Muscle of leg (tissue), 9 donors: ENCODE measurements around the gene CCDC107. TPM values are rescaled to one million over a fixed set of nuclear protein-coding genes. Genes with fewer than 3 reads are reported as not detected.

Source experiments
- polyA plus RNA-seq, 8 donors: library from polyadenylated mRNA; unstranded; fragments of 120-200 nt; gene quantifications; one replicate each; pipeline versions ENCODE4 v1.2.1 to v1.2.3, GENCODE V29; 2013; ENCODE audit warnings: inconsistent platforms in 1 of 8, low replicate concordance in 1 of 8; ENCODE audit not compliant: insufficient read length in 8 of 8, insufficient read depth in 1 of 8
- total RNA-seq: library from RNA; stranded (reverse); fragments of 120-200 nt; gene quantifications from one replicate; pipeline ENCODE4 v1.2.4, GENCODE V29; 2013

The CCDC107 gene
- total and polyA plus RNA-seq, 9 donors, result 14.4 to 23.6 (median 17.3) TPM

Other genes with a start within 250 kb of the CCDC107 start
- 33.7 TPM for gene RUSC2, start 168.2 kb upstream of the CCDC107 start, total RNA-seq
- gene RUSC2, start 168.2 kb upstream of the CCDC107 start, polyA plus RNA-seq, result 10 to 100 TPM; 53.1 to 72.4 (median 62.0) TPM
- 12.8 TPM for gene TESK1, start 53.0 kb upstream of the CCDC107 start, total RNA-seq
- 10 to 100 TPM; 29.2 to 47.3 (median 39.9) TPM for gene TESK1, start 53.0 kb upstream of the CCDC107 start, polyA plus RNA-seq
- gene CD72, start 39.9 kb upstream of the CCDC107 start, total RNA-seq, result 1.6 TPM
- gene CD72, start 39.9 kb upstream of the CCDC107 start, polyA plus RNA-seq, result 1 to 10 TPM; 1.2 to 2.9 (median 1.8) TPM
- gene SIT1, start 7.4 kb upstream of the CCDC107 start, total RNA-seq, result 0.09 TPM
- gene SIT1, start 7.4 kb upstream of the CCDC107 start, polyA plus RNA-seq, result 1 to 10 TPM in 1 of 8 donors, under 1 TPM in 4, not detected in 3; 0.09 to 1.7 (median 0.27) TPM
- gene RMRP, start 273 bp upstream of the CCDC107 start, total RNA-seq, result 19,485 TPM
- not detected for gene RMRP, start 273 bp upstream of the CCDC107 start, polyA plus RNA-seq
- 1.4 TPM for gene ARHGEF39, start 6.9 kb downstream of the CCDC107 start, total RNA-seq
- gene ARHGEF39, start 6.9 kb downstream of the CCDC107 start, polyA plus RNA-seq, result 1 to 10 TPM; 3.9 to 7.7 (median 5.6) TPM
- 0.49 TPM for gene CA9, start 15.6 kb downstream of the CCDC107 start, total RNA-seq
- gene CA9, start 15.6 kb downstream of the CCDC107 start, polyA plus RNA-seq, result 1 to 10 TPM in 2 of 8 donors, under 1 TPM in 6; 0.52 to 2.4 (median 0.71) TPM
- 5,909 TPM for gene TPM2, start 31.6 kb downstream of the CCDC107 start, total RNA-seq
- gene TPM2, start 31.6 kb downstream of the CCDC107 start, polyA plus RNA-seq, result 1,000 to 10,000 TPM; 4,794 to 8,701 (median 8,114) TPM
- 78.0 TPM for gene TLN1, start 73.9 kb downstream of the CCDC107 start, total RNA-seq
- 100 to 1,000 TPM in 7 of 8 donors, 10 to 100 TPM in 1; 90.7 to 133 (median 118) TPM for gene TLN1, start 73.9 kb downstream of the CCDC107 start, polyA plus RNA-seq
- gene CREB3, start 74.4 kb downstream of the CCDC107 start, total RNA-seq, result 27.0 TPM
- 10 to 100 TPM; 23.5 to 30.7 (median 26.4) TPM for gene CREB3, start 74.4 kb downstream of the CCDC107 start, polyA plus RNA-seq
- 42.9 TPM for gene GBA2, start 90.9 kb downstream of the CCDC107 start, total RNA-seq
- gene GBA2, start 90.9 kb downstream of the CCDC107 start, polyA plus RNA-seq, result 10 to 100 TPM; 44.7 to 82.5 (median 62.0) TPM
- 11.4 TPM for gene RGP1, start 91.0 kb downstream of the CCDC107 start, total RNA-seq
- gene RGP1, start 91.0 kb downstream of the CCDC107 start, polyA plus RNA-seq, result 10 to 100 TPM; 15.5 to 23.6 (median 19.7) TPM
- 0.18 TPM for gene MSMP, start 96.0 kb downstream of the CCDC107 start, total RNA-seq
- gene MSMP, start 96.0 kb downstream of the CCDC107 start, polyA plus RNA-seq, result under 1 TPM in 2 of 8 donors, not detected in 6; 0.42 to 0.50 TPM
- 16.8 TPM for gene NPR2, start 133.3 kb downstream of the CCDC107 start, total RNA-seq
- 10 to 100 TPM; 21.6 to 37.3 (median 27.1) TPM for gene NPR2, start 133.3 kb downstream of the CCDC107 start, polyA plus RNA-seq
- gene SPAG8, start 154.0 kb downstream of the CCDC107 start, total RNA-seq, result 1.5 TPM
- 1 to 10 TPM; 1.3 to 3.1 (median 2.1) TPM for gene SPAG8, start 154.0 kb downstream of the CCDC107 start, polyA plus RNA-seq
- 33.6 TPM for gene HINT2, start 156.8 kb downstream of the CCDC107 start, total RNA-seq
- 10 to 100 TPM; 24.5 to 35.6 (median 30.0) TPM for gene HINT2, start 156.8 kb downstream of the CCDC107 start, polyA plus RNA-seq
- not detected for gene FAM221B, start 170.4 kb downstream of the CCDC107 start, total RNA-seq
- under 1 TPM; 0.08 to 0.26 (median 0.20) TPM for gene FAM221B, start 170.4 kb downstream of the CCDC107 start, polyA plus RNA-seq
- gene TMEM8B, start 170.9 kb downstream of the CCDC107 start, total RNA-seq, result 5.1 TPM
- 10 to 100 TPM; 12.8 to 22.3 (median 18.0) TPM for gene TMEM8B, start 170.9 kb downstream of the CCDC107 start, polyA plus RNA-seq
- not detected for gene OR13J1, start 212.1 kb downstream of the CCDC107 start, total RNA-seq
- gene OR13J1, start 212.1 kb downstream of the CCDC107 start, polyA plus RNA-seq, result under 1 TPM in 5 of 8 donors, not detected in 3; 0.07 to 0.29 (median 0.13) TPM
- gene HRCT1, start 247.9 kb downstream of the CCDC107 start, total RNA-seq, result 1.2 TPM
- gene HRCT1, start 247.9 kb downstream of the CCDC107 start, polyA plus RNA-seq, result 1 to 10 TPM in 7 of 8 donors, under 1 TPM in 1; 0.82 to 1.9 (median 1.4) TPM